ENCODE results near the gene KCTD5. TPM values are rescaled to one million over a fixed set of nuclear protein-coding genes. Genes with fewer than 3 reads are reported as not detected.

KCTD5 gene
- total and polyA plus RNA-seq, 10 of the 15 experiments (the other 5 are each of a cell fraction or from before 2014, with no cell fraction given) = 0.58 to 56.4 (median 37.3) TPM

GRCh38 chr16:2728034-2728433 lies 45.7 kb downstream of the KCTD5 start:
- H2AFZ ChIP-seq (ENCODE audit: control insufficient read depth, low read depth, low read length) = no peak overlapping the region
- H3K9ac ChIP-seq (ENCODE audit: control insufficient read depth, insufficient read depth, low read length) = no peak overlapping the region
- H3K4me1 ChIP-seq (ENCODE audit: control insufficient read depth, insufficient read depth, low read length) = no peaks in the 10 kb centered on the region
- no peaks in the 10 kb centered on the region; a peak in 1 of 4 replicates for H3K27me3 ChIP-seq (replicated peaks in 1 of 2; ENCODE audit: control insufficient read depth in 2 of 2, insufficient read depth in 2 of 2, low read length in 1 of 2)
- no peak overlapping the region for H3K27ac ChIP-seq (ENCODE audit: control insufficient read depth, insufficient read depth)
- in situ Hi-C loops (cut with MboI) (no loop called here), intact Hi-C loops (cut with micrococcal nuclease; ENCODE audit: unreplicated experiment) (loop anchor here (10.0 kb wide), 1 partner anchor 137 kb away; no protein-coding TSS in a partner anchor)
- RAD21 ChIA-PET (ENCODE audit: unreplicated experiment) = no interaction called here
- H3K79me2 ChIP-seq (ENCODE audit: control insufficient read depth, insufficient read depth, low read length) = no peaks in the 10 kb centered on the region
- SMC1A ChIA-PET (ENCODE audit: uncharacterized antibody, unreplicated experiment) = no interaction called here
- TF ChIP-seq ZNF274 (IDR thresholded peaks at IDR 0.05; ENCODE audit: insufficient read depth, insufficient read length) = no peak
- no peak for TF ChIP-seq TBL1XR1 (IDR thresholded peaks at IDR 0.05; ENCODE audit: low read depth, low read length)
- TF ChIP-seq BHLHE40 (IDR thresholded peaks at IDR 0.05; ENCODE audit: borderline replicate concordance in 1 of 2, low read depth in 2 of 2, low read length in 1 of 2) = no peak
- TF ChIP-seq ATF7 (IDR thresholded peaks at IDR 0.05; ENCODE audit: low read depth) = no peak
- TF ChIP-seq FOS (IDR thresholded peaks at IDR 0.05; ENCODE audit: borderline replicate concordance, extremely low read depth, insufficient read length) = no peak
- no peak for TF ChIP-seq ZBED1 (IDR thresholded peaks at IDR 0.05; ENCODE audit: borderline replicate concordance)
- TF ChIP-seq POLR2AphosphoS2 (IDR thresholded peaks at IDR 0.05; ENCODE audit: low read depth, low read length) = no peak
- no peak for TF ChIP-seq POLR2AphosphoS5 (IDR thresholded peaks at IDR 0.05; ENCODE audit: low read length)
- no peak for TF ChIP-seq NFIC (IDR thresholded peaks at IDR 0.05; ENCODE audit: low read depth, low read length)
- TF ChIP-seq SMAD1 (IDR thresholded peaks at IDR 0.05; ENCODE audit: low read depth, partially characterized antibody) = no peak
- TF ChIP-seq CHD1 (IDR thresholded peaks at IDR 0.05; ENCODE audit: low read depth, low read length) = no peak
- no peak for TF ChIP-seq DPF2 (IDR thresholded peaks at IDR 0.05)
- TF ChIP-seq GABPA (IDR thresholded peaks at IDR 0.05; ENCODE audit: low read depth) = no peak
- no peak for TF ChIP-seq PAX5 (IDR thresholded peaks at IDR 0.05; ENCODE audit: borderline replicate concordance, low read depth, low read length)
- no peak for TF ChIP-seq LARP7 (IDR thresholded peaks at IDR 0.05)
- no peak for TF ChIP-seq RAD21 (IDR thresholded peaks at IDR 0.05; ENCODE audit: insufficient read depth, low read depth, low read length)
- no peak for TF ChIP-seq PRDM15 (CRISPR knock-in tag; IDR thresholded peaks at IDR 0.05)
- CTCF ChIA-PET = no interaction called here
- BruUV-seq (replicated peaks) = no TSS peak
- no peaks in the 10 kb centered on the region for H3K36me3 ChIP-seq (ENCODE audit: control insufficient read depth in 2 of 2, insufficient read depth in 2 of 2, low read length in 1 of 2)
- H3K9me3 ChIP-seq (replicated peaks; ENCODE audit: control insufficient read depth, insufficient read depth, low read length) = no peaks in the 10 kb centered on the region
- WGBS (ENCODE audit: insufficient coverage, insufficient replicate concordance, low lambda C conversion rate, missing lambda C conversion rate) = 59% methylated on average over 6 of the region's 7 CpGs
- H4K20me1 ChIP-seq (ENCODE audit: control insufficient read depth, insufficient read depth) = no peaks in the 10 kb centered on the region
- H3K4me3 ChIP-seq = no peak overlapping the region
- ATAC-seq (no peak), DNase-seq (ENCODE audit: low read depth, low spot score) (no peak), FAIRE-seq (no peak)
- no peak overlapping the region for H3K4me2 ChIP-seq (ENCODE audit: control insufficient read depth, insufficient read depth)
- POLR2A ChIA-PET = interaction anchor here (0.7 kb wide), 1 partner anchor 52 kb away, joined by 3 read pairs; no protein-coding TSS in a partner anchor

Data from GM12878 (cell line).